Ramos (cell line): ENCODE data around the gene DIP2C.
"Not testable (repeated sequence)": the region's sequence is repeated elsewhere in the genome, so short reads cannot be mapped to it uniquely, and the experiment has no call there.

ENCODE experiments used
- in situ Hi-C: fragments of 300-500 bp; cut with MboI; formaldehyde crosslinking; loops from one replicate; pipeline ENCODE4 v1.14.3; 2022; ENCODE audit warnings: low sequenced_read_pairs; ENCODE audit not compliant: unreplicated experiment

The DIP2C gene

GRCh38 chr10:546971-547590 lies 142.4 kb downstream of the DIP2C start:
- in situ Hi-C loops: no loop called here

- in situ Hi-C loops: no loop called here
Measured at GRCh38 chr10:546451-546850, 143.0 kb downstream of the DIP2C start.

- in situ Hi-C loops: no loop called here
Measured at GRCh38 chr10:543862-544822, 145.3 kb downstream of the DIP2C start.

GRCh38 chr10:543131-543530 lies 146.3 kb downstream of the DIP2C start:
- in situ Hi-C loops: no loop called here

GRCh38 chr10:541750-542371 lies 147.6 kb downstream of the DIP2C start:
- in situ Hi-C loops: no loop called here

- in situ Hi-C loops: no loop called here
Measured at GRCh38 chr10:541041-541440, 148.4 kb downstream of the DIP2C start.

GRCh38 chr10:538895-539294 lies 150.6 kb downstream of the DIP2C start:
- in situ Hi-C loops: no loop called here

- in situ Hi-C loops: no loop called here
Measured at GRCh38 chr10:536935-537334, 152.5 kb downstream of the DIP2C start.

GRCh38 chr10:536371-536925 lies 153.0 kb downstream of the DIP2C start:
- in situ Hi-C loops: no loop called here

GRCh38 chr10:535952-536351 lies 153.5 kb downstream of the DIP2C start:
- in situ Hi-C loops: no loop called here

GRCh38 chr10:535051-535450 lies 154.4 kb downstream of the DIP2C start:
- in situ Hi-C loops: no loop called here

- in situ Hi-C loops: no loop called here
Measured at GRCh38 chr10:534047-534566, 155.4 kb downstream of the DIP2C start.

- in situ Hi-C loops: no loop called here
Measured at GRCh38 chr10:533611-534010, 155.9 kb downstream of the DIP2C start.

- in situ Hi-C loops: no loop called here
Measured at GRCh38 chr10:533186-533585, 156.3 kb downstream of the DIP2C start.

- in situ Hi-C loops: not testable (repeated sequence)
Measured at GRCh38 chr10:532331-532730, 157.1 kb downstream of the DIP2C start.

GRCh38 chr10:531541-531940 lies 157.9 kb downstream of the DIP2C start:
- in situ Hi-C loops: no loop called here

- in situ Hi-C loops: no loop called here
Measured at GRCh38 chr10:530717-531116, 158.8 kb downstream of the DIP2C start.

GRCh38 chr10:529468-530230 lies 159.8 kb downstream of the DIP2C start:
- in situ Hi-C loops: no loop called here

GRCh38 chr10:528173-529165 lies 161.0 kb downstream of the DIP2C start:
- in situ Hi-C loops: no loop called here
